ENCODE results near the gene HMX2.
A peak's percentile ranks its signal among the peaks of the same experiment; 100 is the strongest.
"Not testable (repeated sequence)": the region's sequence is repeated elsewhere in the genome, so short reads cannot be mapped to it uniquely, and the experiment has no call there.

Gene HMX2

DNA sequence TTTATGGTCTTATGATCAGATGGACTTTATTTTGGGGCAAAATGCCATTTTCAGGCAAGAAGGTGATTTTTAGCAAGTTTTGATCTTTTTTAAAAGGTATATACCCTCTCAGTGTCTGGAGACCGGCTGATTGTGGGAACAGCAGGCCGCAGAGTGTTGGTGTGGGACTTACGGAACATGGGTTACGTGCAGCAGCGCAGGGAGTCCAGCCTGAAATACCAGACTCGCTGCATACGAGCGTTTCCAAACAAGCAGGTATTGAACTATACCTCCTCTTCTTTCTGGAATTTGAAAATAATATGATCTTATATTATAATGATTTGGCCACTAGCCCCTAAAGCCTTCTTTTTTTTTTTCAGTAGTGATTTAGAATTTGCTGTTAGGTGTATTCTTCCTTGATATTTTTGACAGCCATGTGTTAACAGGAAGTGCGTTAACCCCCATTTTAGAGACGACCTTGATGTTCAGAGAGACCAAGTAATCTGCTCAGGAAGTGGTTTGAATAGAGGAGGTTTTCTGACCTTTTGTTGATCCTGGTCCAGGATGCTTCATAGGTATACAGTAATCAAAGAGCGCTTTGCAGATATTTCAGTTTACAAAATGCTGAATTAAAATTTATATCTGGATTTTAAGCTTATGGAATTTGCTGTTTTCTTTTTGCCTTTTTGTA, 12.5 kb downstream of the HMX2 start:
- in situ Hi-C loops (cut with HindIII; ENCODE audit: low sequenced_read_pairs), result no loop called here
- TF ChIP-seq CTCF (IDR thresholded peaks at IDR 0.05; ENCODE audit: low read depth, low read length), result no peak
- H3K4me3 ChIP-seq (ENCODE audit: low read depth, low read length), result no peak overlapping the region
- DNase-seq (ENCODE audit: low read depth, low spot score), result no peak

DNA sequence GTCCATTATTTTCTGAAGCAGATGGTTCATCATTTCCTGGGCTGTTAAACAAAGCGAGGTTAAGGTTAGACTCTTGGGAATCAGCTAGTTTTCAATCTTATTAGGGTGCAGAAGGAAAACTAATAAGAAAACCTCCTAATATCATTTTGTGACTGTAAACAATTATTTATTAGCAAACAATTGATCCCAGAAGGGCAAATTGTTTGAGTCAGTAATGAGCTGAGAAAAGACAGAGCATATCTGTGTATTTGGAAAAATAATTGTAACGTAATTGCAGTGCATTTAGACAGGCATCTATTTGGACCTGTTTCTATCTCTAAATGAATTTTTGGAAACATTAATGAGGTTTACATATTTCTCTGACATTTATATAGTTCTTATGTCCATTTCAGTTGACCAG, 16.4 kb downstream of the HMX2 start:
- no peak for DNase-seq (ENCODE audit: low read depth, low spot score)
- H3K4me3 ChIP-seq (ENCODE audit: low read depth, low read length), result no peak overlapping the region
- TF ChIP-seq CTCF (IDR thresholded peaks at IDR 0.05; ENCODE audit: low read depth, low read length), result no peak
- in situ Hi-C loops (cut with HindIII; ENCODE audit: low sequenced_read_pairs), result no loop called here

GRCh38 chr10:123165445-123166072, 17.6 kb downstream of the HMX2 start:
- DNase-seq (ENCODE audit: low read depth, low spot score), result no peak
- TF ChIP-seq CTCF (IDR thresholded peaks at IDR 0.05; ENCODE audit: low read depth, low read length), result peak; percentile 7
- in situ Hi-C loops (cut with HindIII; ENCODE audit: low sequenced_read_pairs), result no loop called here
- no peak overlapping the region for H3K4me3 ChIP-seq (ENCODE audit: low read depth, low read length)

GRCh38 chr10:123166618-123167017, 18.7 kb downstream of the HMX2 start:
- no peak for TF ChIP-seq CTCF (IDR thresholded peaks at IDR 0.05; ENCODE audit: low read depth, low read length)
- in situ Hi-C loops (cut with HindIII; ENCODE audit: low sequenced_read_pairs), result no loop called here
- DNase-seq (ENCODE audit: low read depth, low spot score), result no peak
- no peak overlapping the region for H3K4me3 ChIP-seq (ENCODE audit: low read depth, low read length)

DNA sequence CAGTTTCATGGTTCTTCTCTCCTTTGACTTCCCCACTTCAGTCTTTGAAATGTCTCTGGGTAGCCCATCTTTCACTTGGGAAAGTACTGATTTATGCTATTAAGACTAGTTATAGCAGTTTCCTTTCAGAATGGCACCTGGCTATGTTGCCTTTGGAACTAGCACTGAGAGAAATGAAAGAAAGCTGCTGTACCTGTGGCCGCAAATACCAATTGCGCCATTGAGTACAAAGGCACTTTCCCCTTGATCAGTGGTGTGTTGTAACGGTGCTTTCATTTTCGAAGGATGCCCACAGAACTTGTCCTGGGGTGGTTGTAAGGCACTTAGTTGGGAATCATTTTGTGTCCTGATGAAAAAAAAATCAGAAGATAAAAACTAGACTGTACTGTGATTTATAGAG, 23.0 kb downstream of the HMX2 start:
- H3K4me3 ChIP-seq (ENCODE audit: low read depth, low read length), result no peak overlapping the region
- DNase-seq (ENCODE audit: low read depth, low spot score), result no peak
- in situ Hi-C loops (cut with HindIII; ENCODE audit: low sequenced_read_pairs), result no loop called here
- no peak for TF ChIP-seq CTCF (IDR thresholded peaks at IDR 0.05; ENCODE audit: low read depth, low read length)

GRCh38 chr10:123171616-123172015, 23.7 kb downstream of the HMX2 start:
- DNase-seq (ENCODE audit: low read depth, low spot score); in situ Hi-C loops (cut with HindIII; ENCODE audit: low sequenced_read_pairs); H3K4me3 ChIP-seq (ENCODE audit: low read depth, low read length): not testable (repeated sequence)

Measured in astrocyte of the spinal cord (primary cell).